Activated naive CD8-positive, alpha-beta T cell treated with anti-CD3 and anti-CD28 coated beads, Interleukin-2, amount 50 U/mL, for 24 hours (primary cell): ENCODE measurements around the gene STARD13.
"Not testable (repeated sequence)": the region's sequence is repeated elsewhere in the genome, so short reads cannot be mapped to it uniquely, and the experiment has no call there.

Experiments used
- ATAC-seq: fragments of 150-1000 bp; cut with Tn5 transposase; one replicate; pipeline ENCODE4 v1.10.0; 2021
- DNase-seq: peaks from one replicate; pipeline ENCODE4 v3.0.0; 2021
- H3K27ac Mint-ChIP-seq: one replicate; pipeline ENCODE4 v1.8.0; 2021; ENCODE audit warnings: mild to moderate bottlenecking, mixed read lengths
- H3K27me3 Mint-ChIP-seq: one replicate; pipeline ENCODE4 v1.8.0; 2021; ENCODE audit warnings: mixed read lengths
- H3K36me3 Mint-ChIP-seq: one replicate; pipeline ENCODE4 v1.8.0; 2021; ENCODE audit warnings: low read depth, mixed read lengths
- H3K4me1 Mint-ChIP-seq: one replicate; pipeline ENCODE4 v1.8.0; 2021; ENCODE audit warnings: mixed read lengths
- H3K4me3 Mint-ChIP-seq: one replicate; pipeline ENCODE4 v1.8.0; 2021; ENCODE audit warnings: mild to moderate bottlenecking, moderate library complexity, mixed read lengths
- H3K9me3 Mint-ChIP-seq: one replicate; pipeline ENCODE4 v1.8.0; 2021; ENCODE audit warnings: mixed read lengths

STARD13 gene

GRCh38 chr13:33185853-33186252, 99.7 kb downstream of the STARD13 start:
- no peak for DNase-seq
- Mint-ChIP-seq H3K27me3 (peaks cover 13% of the 10 kb centered on the region), H3K27ac (no peak overlapping the region), H3K4me3 (no peak overlapping the region), H3K9me3 (no peaks in the 10 kb centered on the region), H3K4me1 (peaks cover 11% of the 10 kb centered on the region), H3K36me3 (no peaks in the 10 kb centered on the region)
- no peak for ATAC-seq

- H3K27me3 Mint-ChIP-seq = peaks cover 13% of the 10 kb centered on the region
- H3K9me3 Mint-ChIP-seq = no peaks in the 10 kb centered on the region
- H3K4me1 Mint-ChIP-seq = peaks cover 11% of the 10 kb centered on the region
- no peak for DNase-seq
- ATAC-seq = no peak
- no peak overlapping the region for H3K4me3 Mint-ChIP-seq
- H3K36me3 Mint-ChIP-seq = no peaks in the 10 kb centered on the region
- no peak overlapping the region for H3K27ac Mint-ChIP-seq
Measured at GRCh38 chr13:33184530-33184929, 101.0 kb downstream of the STARD13 start.

GRCh38 chr13:33184112-33184490, 101.5 kb downstream of the STARD13 start:
- no peak overlapping the region for H3K4me3 Mint-ChIP-seq
- no peaks in the 10 kb centered on the region for H3K36me3 Mint-ChIP-seq
- no peak overlapping the region for H3K27ac Mint-ChIP-seq
- ATAC-seq (no peak), DNase-seq (no peak)
- no peaks in the 10 kb centered on the region for H3K9me3 Mint-ChIP-seq
- peaks cover 13% of the 10 kb centered on the region for H3K27me3 Mint-ChIP-seq
- peaks cover 11% of the 10 kb centered on the region for H3K4me1 Mint-ChIP-seq

- Mint-ChIP-seq H3K27me3 (peaks cover 13% of the 10 kb centered on the region), H3K36me3 (no peaks in the 10 kb centered on the region)
- no peak for ATAC-seq
Measured at GRCh38 chr13:33183431-33184111, 102.0 kb downstream of the STARD13 start.

GRCh38 chr13:33182729-33183128, 102.8 kb downstream of the STARD13 start:
- ATAC-seq = no peak
- Mint-ChIP-seq H3K4me3 (no peak overlapping the region), H3K27ac (no peak overlapping the region), H3K4me1 (peaks cover 7% of the 10 kb centered on the region), H3K9me3 (no peaks in the 10 kb centered on the region), H3K36me3 (no peaks in the 10 kb centered on the region), H3K27me3 (peaks cover 13% of the 10 kb centered on the region)
- no peak for DNase-seq

More at GRCh38 chr13:33183431-33184111, 102.0 kb downstream of the STARD13 start:
- no peak overlapping the region for H3K27ac Mint-ChIP-seq
- H3K9me3 Mint-ChIP-seq = no peaks in the 10 kb centered on the region
- no peak overlapping the region for H3K4me3 Mint-ChIP-seq
- DNase-seq = no peak
- H3K4me1 Mint-ChIP-seq = peaks cover 11% of the 10 kb centered on the region

- ATAC-seq (no peak), DNase-seq (no peak)
- peaks cover 9% of the 10 kb centered on the region for H3K27me3 Mint-ChIP-seq
- H3K27ac Mint-ChIP-seq = no peak overlapping the region
- no peaks in the 10 kb centered on the region for H3K36me3 Mint-ChIP-seq
- H3K9me3 Mint-ChIP-seq = peaks cover 3% of the 10 kb centered on the region
- no peaks in the 10 kb centered on the region for H3K4me1 Mint-ChIP-seq
- no peak overlapping the region for H3K4me3 Mint-ChIP-seq
Measured at GRCh38 chr13:33181264-33181663, 104.3 kb downstream of the STARD13 start.

GRCh38 chr13:33180122-33180804, 105.3 kb downstream of the STARD13 start:
- peaks cover 3% of the 10 kb centered on the region for H3K9me3 Mint-ChIP-seq
- DNase-seq = no peak
- H3K36me3 Mint-ChIP-seq = no peaks in the 10 kb centered on the region
- H3K27ac Mint-ChIP-seq = no peak overlapping the region
- no peaks in the 10 kb centered on the region for H3K4me1 Mint-ChIP-seq
- H3K4me3 Mint-ChIP-seq = no peak overlapping the region
- peaks cover 7% of the 10 kb centered on the region for H3K27me3 Mint-ChIP-seq
- no peak for ATAC-seq

- no peak overlapping the region for H3K4me3 Mint-ChIP-seq
- ATAC-seq (no peak), DNase-seq (no peak)
- H3K36me3 Mint-ChIP-seq = no peaks in the 10 kb centered on the region
- no peak overlapping the region for H3K27ac Mint-ChIP-seq
- H3K9me3 Mint-ChIP-seq = peaks cover 3% of the 10 kb centered on the region
- peaks cover 7% of the 10 kb centered on the region for H3K27me3 Mint-ChIP-seq
- H3K4me1 Mint-ChIP-seq = no peaks in the 10 kb centered on the region
Measured at GRCh38 chr13:33179463-33179862, 106.1 kb downstream of the STARD13 start.

GRCh38 chr13:33178209-33178840, 107.2 kb downstream of the STARD13 start:
- Mint-ChIP-seq H3K27ac (no peak overlapping the region), H3K36me3 (no peaks in the 10 kb centered on the region), H3K4me3 (no peak overlapping the region), H3K9me3 (peaks cover 3% of the 10 kb centered on the region), H3K4me1 (no peaks in the 10 kb centered on the region), H3K27me3 (peaks cover 7% of the 10 kb centered on the region)
- DNase-seq (no peak), ATAC-seq (no peak)

- H3K9me3 Mint-ChIP-seq, H3K27me3 Mint-ChIP-seq, H3K27ac Mint-ChIP-seq, H3K4me3 Mint-ChIP-seq, H3K4me1 Mint-ChIP-seq, H3K36me3 Mint-ChIP-seq, ATAC-seq, DNase-seq: not testable (repeated sequence)
Measured at GRCh38 chr13:33177340-33178208, 108.0 kb downstream of the STARD13 start.

- no peaks in the 10 kb centered on the region for H3K4me1 Mint-ChIP-seq
- H3K27ac Mint-ChIP-seq = no peak overlapping the region
- DNase-seq (no peak), ATAC-seq (no peak)
- no peak overlapping the region for H3K4me3 Mint-ChIP-seq
- peaks cover 3% of the 10 kb centered on the region for H3K27me3 Mint-ChIP-seq
- H3K9me3 Mint-ChIP-seq = peaks cover 3% of the 10 kb centered on the region
- H3K36me3 Mint-ChIP-seq = no peaks in the 10 kb centered on the region
Measured at GRCh38 chr13:33176526-33176925, 109.0 kb downstream of the STARD13 start.

- no peak for DNase-seq
- H3K36me3 Mint-ChIP-seq = no peaks in the 10 kb centered on the region
- H3K4me1 Mint-ChIP-seq = no peaks in the 10 kb centered on the region
- peaks cover 3% of the 10 kb centered on the region for H3K9me3 Mint-ChIP-seq
- H3K4me3 Mint-ChIP-seq = no peak overlapping the region
- H3K27me3 Mint-ChIP-seq = peaks cover 4% of the 10 kb centered on the region
- ATAC-seq = no peak
- H3K27ac Mint-ChIP-seq = no peak overlapping the region
Measured at GRCh38 chr13:33175991-33176390, 109.6 kb downstream of the STARD13 start.

- Mint-ChIP-seq H3K4me1 (no peaks in the 10 kb centered on the region), H3K9me3 (peaks cover 3% of the 10 kb centered on the region), H3K27ac (no peak overlapping the region), H3K4me3 (no peak overlapping the region), H3K36me3 (no peaks in the 10 kb centered on the region), H3K27me3 (peaks cover 12% of the 10 kb centered on the region)
- ATAC-seq (no peak), DNase-seq (no peak)
Measured at GRCh38 chr13:33174931-33175330, 110.6 kb downstream of the STARD13 start.

GRCh38 chr13:33174491-33174890, 111.1 kb downstream of the STARD13 start:
- no peak overlapping the region for H3K4me3 Mint-ChIP-seq
- H3K36me3 Mint-ChIP-seq = no peaks in the 10 kb centered on the region

More at GRCh38 chr13:33174491-33174890, 111.1 kb downstream of the STARD13 start:
- DNase-seq (no peak), ATAC-seq (no peak)
- Mint-ChIP-seq H3K27me3 (peaks cover 12% of the 10 kb centered on the region), H3K4me1 (no peaks in the 10 kb centered on the region), H3K9me3 (peaks cover 3% of the 10 kb centered on the region), H3K27ac (no peak overlapping the region)
